CD4-positive, alpha-beta T cell (primary cell): ENCODE results near the gene CACNA1B. TPM values are rescaled to one million over a fixed set of nuclear protein-coding genes. Genes with fewer than 3 reads are reported as not detected.
"Not testable (repeated sequence)": the region's sequence is repeated elsewhere in the genome, so short reads cannot be mapped to it uniquely, and the experiment has no call there.

Experiments
- ATAC-seq: fragments of 200-7000 bp; cut with Tn5 transposase; one replicate; pipeline ENCODE4 v1.10.0; 2022; ENCODE audit warnings: mild to moderate bottlenecking; ENCODE audit not compliant: poor library complexity
- CTCF ChIA-PET: fragments of 350-600 bp; sonication (Branson Sonifier 250); formaldehyde crosslinking; loops from one replicate; lab custom pipeline; 2021; ENCODE audit warnings: antibody characterized with exemption, inconsistent platforms; lab: Charles Lee
- POLR2A ChIA-PET: fragments of 350-600 bp; sonication (Branson Sonifier 250); formaldehyde crosslinking; loops from one replicate; lab custom pipeline; 2021; ENCODE audit warnings: antibody characterized with exemption, inconsistent platforms; lab: Charles Lee
- DNase-seq, 14 experiments: peaks; one replicate each; pipeline ENCODE4 v3.0.0-alpha.2; 2013 to 2020; ENCODE audit warnings: mixed read lengths in 2 of 14
- H3K27ac ChIP-seq, 2 donors: one replicate each; pipeline versions ENCODE4 v1.5.1 to v1.7.0; 2013; ENCODE audit warnings: low read length in 2 of 2, low read depth in 1 of 2, mild to moderate bottlenecking in 1 of 2
- H3K27me3 ChIP-seq, 2 experiments: 1 replicate in 1 of 2; 2 replicates in 1 of 2; pipeline versions ENCODE4 v1.6.1 to v1.7.0; 2013; ENCODE audit warnings: low read length in 2 of 2, control low read depth in 1 of 2, mild to moderate bottlenecking in 1 of 2, moderate library complexity in 1 of 2; ENCODE audit not compliant: insufficient read depth in 2 of 2, control insufficient read depth in 1 of 2
- H3K36me3 ChIP-seq: one replicate; pipeline ENCODE4 v1.6.1; 2013; ENCODE audit warnings: low read length, control low read depth; ENCODE audit not compliant: insufficient read depth
- H3K4me1 ChIP-seq: one replicate; pipeline ENCODE4 v1.6.1; 2013; ENCODE audit warnings: low read length, control low read depth; ENCODE audit not compliant: insufficient read depth
- H3K4me3 ChIP-seq: one replicate; pipeline ENCODE4 v1.5.1; 2013; ENCODE audit warnings: mild to moderate bottlenecking, low read length, moderate library complexity
- H3K9me3 ChIP-seq, 2 experiments: 1 replicate in 1 of 2; 2 replicates in 1 of 2; pipeline versions ENCODE4 v1.6.1 to v1.7.0; 2013; ENCODE audit warnings: low read length in 2 of 2, mild to moderate bottlenecking in 2 of 2, control low read depth in 1 of 2, moderate library complexity in 1 of 2; ENCODE audit not compliant: control insufficient read depth in 1 of 2, insufficient read depth in 1 of 2
- H3K27ac Mint-ChIP-seq: one replicate; pipeline ENCODE4 v1.8.0; 2020; ENCODE audit warnings: mixed read lengths
- H3K27me3 Mint-ChIP-seq: one replicate; pipeline ENCODE4 v1.8.0; 2021; ENCODE audit warnings: mixed read lengths
- H3K36me3 Mint-ChIP-seq: one replicate; pipeline ENCODE4 v1.8.0; 2021; ENCODE audit warnings: low read depth, mixed read lengths
- H3K4me1 Mint-ChIP-seq: one replicate; pipeline ENCODE4 v1.8.0; 2021; ENCODE audit warnings: low read depth, mixed read lengths
- H3K4me3 Mint-ChIP-seq: one replicate; pipeline ENCODE4 v1.8.0; 2020; ENCODE audit warnings: mild to moderate bottlenecking, mixed read lengths
- H3K9me3 Mint-ChIP-seq: one replicate; pipeline ENCODE4 v1.8.0; 2020; ENCODE audit warnings: mixed read lengths
- intact Hi-C, 2 experiments: fragments of 100-400 bp; cut with DNase I in 1 of 2; cut with micrococcal nuclease in 1 of 2; formaldehyde crosslinking; loops; one replicate each; pipeline versions ENCODE4 v1.15.1 to v1.9.0; 2023 to 2025; cut with DNase I, micrococcal nuclease
- total RNA-seq, 174 experiments: library from RNA in 2 of 174; stranded (reverse) in 2 of 174; gene quantifications; one replicate each; pipeline ENCODE4 v1.2.3 and lab custom pipeline; 2021 to 2026
- TF ChIP-seq, protein P1 (sequence below): fragments of 200-600 bp; IDR thresholded peaks from one replicate; pipeline ENCODE4 v1.8.0; 2022; ENCODE audit warnings: antibody characterized with exemption, mild to moderate bottlenecking

Gene CACNA1B
- total RNA-seq, 2 experiments from 2014 or later = not detected

DNA sequence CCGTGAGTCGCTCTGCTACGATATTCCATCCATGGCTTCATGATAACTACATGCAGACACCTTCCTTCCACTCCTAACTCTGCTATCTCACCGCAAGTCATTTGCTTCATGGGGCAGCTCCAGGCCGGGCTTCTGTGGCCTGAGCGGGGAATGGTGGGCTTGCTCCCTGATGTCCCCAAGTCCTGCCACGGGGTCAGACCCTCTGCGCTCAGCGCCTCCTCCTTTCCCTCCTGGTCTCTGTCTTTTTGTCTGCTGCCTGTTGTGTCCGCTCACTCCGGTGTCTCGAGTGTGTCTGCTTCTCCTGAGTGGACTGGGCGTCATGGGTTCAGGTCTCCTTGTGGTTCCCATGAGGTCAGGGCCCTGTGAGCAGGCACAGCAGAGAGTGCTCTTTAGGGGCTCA, 139.6 kb downstream of the CACNA1B start:
- Mint-ChIP-seq H3K4me1 (no peaks in the 10 kb centered on the region), H3K27me3 (peaks cover 9% of the 10 kb centered on the region), H3K27ac (no peak overlapping the region), H3K36me3 (no peaks in the 10 kb centered on the region), H3K4me3 (no peak overlapping the region), H3K9me3 (no peaks in the 10 kb centered on the region)
- H3K27me3 ChIP-seq = peaks cover 2 to 7% of the 10 kb centered on the region in 2 experiments
- H3K4me1 ChIP-seq = no peaks in the 10 kb centered on the region
- DNase-seq (no peak), ATAC-seq (no peak)
- H3K4me3 ChIP-seq = no peak overlapping the region
- ChIA-PET CTCF (no interaction called here), POLR2A (no interaction called here)
- TF ChIP-seq, protein P1, sequence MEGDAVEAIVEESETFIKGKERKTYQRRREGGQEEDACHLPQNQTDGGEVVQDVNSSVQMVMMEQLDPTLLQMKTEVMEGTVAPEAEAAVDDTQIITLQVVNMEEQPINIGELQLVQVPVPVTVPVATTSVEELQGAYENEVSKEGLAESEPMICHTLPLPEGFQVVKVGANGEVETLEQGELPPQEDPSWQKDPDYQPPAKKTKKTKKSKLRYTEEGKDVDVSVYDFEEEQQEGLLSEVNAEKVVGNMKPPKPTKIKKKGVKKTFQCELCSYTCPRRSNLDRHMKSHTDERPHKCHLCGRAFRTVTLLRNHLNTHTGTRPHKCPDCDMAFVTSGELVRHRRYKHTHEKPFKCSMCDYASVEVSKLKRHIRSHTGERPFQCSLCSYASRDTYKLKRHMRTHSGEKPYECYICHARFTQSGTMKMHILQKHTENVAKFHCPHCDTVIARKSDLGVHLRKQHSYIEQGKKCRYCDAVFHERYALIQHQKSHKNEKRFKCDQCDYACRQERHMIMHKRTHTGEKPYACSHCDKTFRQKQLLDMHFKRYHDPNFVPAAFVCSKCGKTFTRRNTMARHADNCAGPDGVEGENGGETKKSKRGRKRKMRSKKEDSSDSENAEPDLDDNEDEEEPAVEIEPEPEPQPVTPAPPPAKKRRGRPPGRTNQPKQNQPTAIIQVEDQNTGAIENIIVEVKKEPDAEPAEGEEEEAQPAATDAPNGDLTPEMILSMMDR = no peak
- no peak overlapping the region for H3K27ac ChIP-seq
- H3K9me3 ChIP-seq = no peaks in the 10 kb centered on the region
- H3K36me3 ChIP-seq = no peaks in the 10 kb centered on the region
- intact Hi-C loops = no loop called here

DNA sequence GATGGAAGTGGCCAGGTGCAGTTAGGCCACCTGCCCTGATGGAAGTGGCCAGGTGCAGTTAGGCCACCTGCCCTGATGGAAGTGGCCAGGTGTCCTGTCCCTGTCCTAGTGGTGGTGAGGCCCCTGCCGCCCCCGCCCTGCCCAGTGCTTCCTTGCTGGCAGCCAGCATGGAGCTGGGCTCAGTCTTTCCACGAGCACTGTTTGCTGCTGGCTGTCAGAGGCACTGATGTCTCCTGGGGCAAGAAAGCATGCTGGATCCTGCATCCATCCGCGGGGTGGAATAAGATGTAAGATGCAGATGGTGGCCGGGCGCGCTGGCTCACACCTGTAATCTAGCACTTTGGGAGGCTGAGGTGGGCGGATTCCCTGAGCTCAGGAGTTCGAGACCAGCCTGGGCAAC, 141.9 kb downstream of the CACNA1B start:
- H3K4me1 Mint-ChIP-seq, CTCF ChIA-PET, H3K27ac Mint-ChIP-seq, H3K27ac ChIP-seq, H3K4me1 ChIP-seq, H3K36me3 ChIP-seq, POLR2A ChIA-PET, ATAC-seq, H3K4me3 ChIP-seq, H3K9me3 Mint-ChIP-seq, H3K9me3 ChIP-seq, H3K36me3 Mint-ChIP-seq, H3K4me3 Mint-ChIP-seq, intact Hi-C loops: not testable (repeated sequence)
- peak in 1 of 14 experiments; percentile 2 for DNase-seq
- H3K27me3 Mint-ChIP-seq = peaks cover 17% of the 10 kb centered on the region
- peaks cover 13 to 24% of the 10 kb centered on the region in 2 experiments for H3K27me3 ChIP-seq

DNA sequence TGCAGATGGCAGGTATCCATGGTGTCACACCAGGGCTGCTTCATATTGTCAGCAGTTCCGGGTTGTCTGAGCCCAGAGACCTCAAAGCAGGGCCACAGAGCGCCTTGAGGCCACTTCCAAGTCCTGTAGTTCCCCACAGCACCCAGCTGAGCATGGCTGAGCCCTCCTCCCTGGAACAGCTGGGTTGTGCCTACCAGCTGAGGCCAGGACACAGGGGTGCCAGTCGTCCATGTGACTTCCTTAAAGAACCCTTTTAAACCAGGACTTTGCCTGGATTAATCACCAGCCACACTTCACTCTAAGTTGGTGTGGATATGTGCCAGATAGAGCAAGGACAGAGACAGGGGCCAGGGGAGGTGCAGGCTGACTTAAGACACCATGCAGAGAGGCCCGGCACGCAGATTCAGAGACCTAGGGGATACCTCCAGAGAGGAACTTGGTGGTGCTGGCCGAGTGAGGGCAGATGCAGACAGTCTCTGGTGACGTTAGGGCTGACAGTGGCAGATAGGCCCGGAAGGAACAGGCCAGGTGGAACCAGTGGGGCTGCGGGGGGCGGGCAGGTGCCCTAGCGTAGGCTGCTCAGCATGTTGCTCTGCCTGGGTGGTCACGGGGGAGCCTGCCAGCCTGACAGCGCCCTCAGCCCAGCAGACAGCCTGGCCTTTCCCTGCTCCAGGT, 142.7 kb downstream of the CACNA1B start:
- DNase-seq (peak in 1 of 14 experiments; percentile 5), ATAC-seq (no peak)
- TF ChIP-seq, protein P1 = no peak
- intact Hi-C loops = loop anchor here in 1 of 2 experiments (10.0 kb wide), 1 partner anchor 345 kb away; no protein-coding TSS in a partner anchor
- H3K9me3 ChIP-seq = no peaks in the 10 kb centered on the region
- no peak overlapping the region for H3K27ac Mint-ChIP-seq
- H3K4me3 ChIP-seq = no peak overlapping the region
- H3K4me1 ChIP-seq = peaks cover 6% of the 10 kb centered on the region
- peaks cover 13 to 28% of the 10 kb centered on the region in 2 experiments for H3K27me3 ChIP-seq
- H3K4me3 Mint-ChIP-seq = no peak overlapping the region
- no peak overlapping the region for H3K27ac ChIP-seq
- H3K36me3 ChIP-seq = no peaks in the 10 kb centered on the region
- CTCF ChIA-PET = no interaction called here
- H3K36me3 Mint-ChIP-seq = no peaks in the 10 kb centered on the region
- H3K27me3 Mint-ChIP-seq = peaks cover 25% of the 10 kb centered on the region
- H3K4me1 Mint-ChIP-seq = no peaks in the 10 kb centered on the region
- POLR2A ChIA-PET = no interaction called here
- no peaks in the 10 kb centered on the region for H3K9me3 Mint-ChIP-seq
